ENCODE data around the gene ASIC2.
"Not testable (repeated sequence)": the region's sequence is repeated elsewhere in the genome, so short reads cannot be mapped to it uniquely, and the experiment has no call there.

Gene ASIC2

DNA sequence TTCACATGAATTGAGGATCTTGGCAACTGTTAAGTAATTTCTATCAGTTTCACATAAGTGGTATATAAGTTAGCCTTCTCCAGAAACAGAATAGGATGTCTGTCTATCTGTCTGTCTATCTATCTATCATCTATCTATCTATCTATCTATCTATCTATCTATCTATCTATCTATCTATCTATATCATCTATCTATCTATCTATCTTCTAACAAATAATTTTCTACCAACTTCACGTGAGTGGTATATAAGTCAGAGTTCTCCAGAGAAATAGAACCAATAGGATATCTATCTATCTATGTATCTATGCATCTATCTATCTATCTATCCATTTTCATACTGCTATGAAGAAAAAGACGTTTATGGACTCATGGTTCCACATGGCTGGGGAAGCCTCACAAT lies 312.9 kb downstream of the ASIC2 start:
- DNase-seq (ENCODE audit: low spot score): no peak

DNA sequence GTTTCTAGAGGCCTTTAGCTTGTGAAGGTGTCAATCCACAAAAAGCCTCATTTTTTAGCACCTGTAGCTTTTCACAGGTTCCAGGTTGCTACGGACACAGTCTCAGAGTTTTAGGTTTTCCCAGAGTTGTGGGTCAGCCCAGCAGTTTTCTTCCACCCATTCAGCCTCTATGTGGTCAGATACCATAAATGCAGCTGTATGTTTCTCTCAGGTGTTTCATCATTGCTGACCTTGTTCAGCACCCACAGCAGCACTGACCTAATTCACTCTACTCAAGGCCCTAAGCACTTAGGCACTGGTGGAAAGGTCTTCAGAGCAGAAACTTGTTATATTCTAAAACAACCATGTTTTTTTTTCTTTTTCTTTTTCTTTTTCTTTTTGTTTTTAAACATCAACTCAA lies 316.5 kb downstream of the ASIC2 start:
- no peak for DNase-seq (ENCODE audit: low spot score)

DNA sequence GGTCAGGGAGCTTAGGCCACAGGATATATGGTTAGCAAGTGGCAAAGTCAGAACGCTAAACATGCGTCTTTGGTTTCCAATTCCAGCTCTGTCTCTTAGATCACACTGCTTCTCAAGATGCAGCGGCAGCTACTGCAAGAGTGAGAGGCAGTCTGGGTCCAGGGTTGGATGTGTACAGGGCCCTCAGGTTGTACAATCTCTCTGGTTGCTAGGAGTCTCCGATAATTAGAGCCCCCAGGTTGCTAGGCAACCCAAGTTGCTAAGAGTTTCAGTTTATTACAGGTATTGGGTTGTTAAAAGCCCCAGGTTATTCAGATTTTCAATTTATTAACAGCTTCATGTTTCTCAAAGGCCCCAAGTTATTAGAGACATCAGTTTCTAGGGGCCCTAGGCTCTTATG lies 317.0 kb downstream of the ASIC2 start:
- DNase-seq (ENCODE audit: low spot score): no peak

DNA sequence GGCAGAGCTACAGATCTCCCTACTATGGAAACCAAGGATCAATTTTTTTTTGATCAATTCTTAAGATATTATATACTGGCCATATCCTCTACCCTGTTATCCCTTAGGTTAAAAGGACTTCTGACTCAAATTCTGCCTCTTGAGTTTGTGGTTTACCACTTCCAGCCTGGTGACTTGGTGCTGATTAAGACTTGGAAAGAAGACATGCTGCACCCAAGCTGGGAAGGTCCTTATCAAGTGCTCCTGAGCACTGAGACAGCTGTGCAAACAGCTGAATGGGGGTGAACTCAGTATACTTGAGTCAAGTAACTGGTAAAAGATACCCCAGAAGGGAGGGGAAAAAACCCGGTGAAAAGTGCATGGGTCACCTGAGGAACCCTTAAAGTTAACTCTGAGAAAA lies 321.9 kb downstream of the ASIC2 start:
- no peak for DNase-seq (ENCODE audit: low spot score)

DNA sequence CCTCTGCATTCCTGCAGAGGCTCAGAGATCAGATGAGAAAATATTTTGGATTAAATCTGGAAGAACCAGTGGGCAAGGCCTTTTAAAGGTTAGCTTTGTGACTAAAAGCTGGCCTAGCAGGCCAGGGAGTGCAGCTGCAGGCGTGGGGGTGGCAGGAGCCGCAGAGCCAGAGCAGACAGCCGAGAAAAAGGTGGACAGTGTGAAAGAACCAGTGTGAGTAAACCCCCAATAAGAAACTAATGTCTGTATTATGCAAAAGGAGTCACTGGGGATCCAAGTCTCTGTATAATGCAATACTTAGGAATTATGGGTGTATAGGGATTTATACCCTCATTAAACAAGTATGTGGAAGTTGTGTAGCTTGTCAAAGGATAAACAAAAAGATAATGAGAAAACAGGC lies 322.8 kb downstream of the ASIC2 start:
- DNase-seq (ENCODE audit: low spot score): no peak

DNA sequence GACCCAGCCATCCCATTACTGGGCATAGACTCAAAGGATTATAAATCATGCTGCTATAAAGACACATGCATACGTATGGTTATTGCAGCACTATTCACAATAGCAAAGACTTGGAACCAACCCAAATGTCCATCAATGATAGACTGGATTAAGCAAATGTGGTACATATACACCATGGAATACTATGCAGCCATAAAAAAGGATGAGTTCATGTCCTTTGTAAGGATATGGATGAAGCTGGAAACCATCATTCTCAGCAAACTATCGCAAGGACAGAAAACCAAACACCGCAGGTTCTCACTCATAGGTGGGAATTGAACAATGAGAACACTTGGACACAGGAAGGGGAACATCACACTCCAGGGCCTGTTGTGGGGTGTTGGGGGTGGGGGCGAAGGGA lies 323.9 kb downstream of the ASIC2 start:
- not testable (repeated sequence) for DNase-seq (ENCODE audit: low spot score)

DNA sequence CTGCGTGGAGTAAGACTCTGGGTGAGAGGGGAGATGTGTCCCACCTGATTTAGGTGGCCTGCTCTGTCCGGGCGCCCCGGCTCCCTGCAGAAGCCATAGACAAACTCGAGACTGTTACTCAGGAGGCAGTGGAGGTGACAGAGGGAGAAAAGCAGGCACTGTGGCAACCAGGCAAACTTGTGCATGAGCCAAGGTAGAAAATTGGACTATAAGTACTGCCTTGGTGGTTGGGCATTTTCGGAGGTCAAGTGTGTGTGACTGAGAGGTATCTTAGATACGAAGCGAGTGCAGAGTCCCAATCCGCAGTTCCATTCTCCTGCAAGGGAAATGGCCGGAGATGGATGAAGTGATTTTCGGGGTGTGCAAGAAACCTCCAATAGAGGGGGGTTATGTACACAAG lies 328.6 kb downstream of the ASIC2 start:
- no peak for DNase-seq (ENCODE audit: low spot score)

Data from LoVo (cell line).